Epithelial cell of proximal tubule (primary cell): ENCODE results near the gene TSPO2. TPM values are rescaled to one million over a fixed set of nuclear protein-coding genes. Genes with fewer than 3 reads are reported as not detected.

ENCODE experiments used
- DNase-seq: peaks from one replicate; pipeline ENCODE4 v3.0.0-alpha.2; 2011; ENCODE audit warnings: low read depth
- H3K4me3 ChIP-seq: 2 replicates; pipeline ENCODE4 v1.5.1; 2011; ENCODE audit warnings: low read depth, mild to moderate bottlenecking, low read length
- total RNA-seq: library from RNA; depleted of rRNA; stranded (reverse); fragments of >200 nt; gene quantifications from 2 replicates; pipeline ENCODE4 v1.2.3, GENCODE V29; 2015
- TF ChIP-seq, protein P1 (sequence below): conservative IDR thresholded peaks from 2 replicates; pipeline ENCODE4 v1.5.1; 2012; ENCODE audit warnings: low read depth, mild to moderate bottlenecking, low read length

The TSPO2 gene
- total RNA-seq, 1 donor from 2014 or later, result not detected

DNA sequence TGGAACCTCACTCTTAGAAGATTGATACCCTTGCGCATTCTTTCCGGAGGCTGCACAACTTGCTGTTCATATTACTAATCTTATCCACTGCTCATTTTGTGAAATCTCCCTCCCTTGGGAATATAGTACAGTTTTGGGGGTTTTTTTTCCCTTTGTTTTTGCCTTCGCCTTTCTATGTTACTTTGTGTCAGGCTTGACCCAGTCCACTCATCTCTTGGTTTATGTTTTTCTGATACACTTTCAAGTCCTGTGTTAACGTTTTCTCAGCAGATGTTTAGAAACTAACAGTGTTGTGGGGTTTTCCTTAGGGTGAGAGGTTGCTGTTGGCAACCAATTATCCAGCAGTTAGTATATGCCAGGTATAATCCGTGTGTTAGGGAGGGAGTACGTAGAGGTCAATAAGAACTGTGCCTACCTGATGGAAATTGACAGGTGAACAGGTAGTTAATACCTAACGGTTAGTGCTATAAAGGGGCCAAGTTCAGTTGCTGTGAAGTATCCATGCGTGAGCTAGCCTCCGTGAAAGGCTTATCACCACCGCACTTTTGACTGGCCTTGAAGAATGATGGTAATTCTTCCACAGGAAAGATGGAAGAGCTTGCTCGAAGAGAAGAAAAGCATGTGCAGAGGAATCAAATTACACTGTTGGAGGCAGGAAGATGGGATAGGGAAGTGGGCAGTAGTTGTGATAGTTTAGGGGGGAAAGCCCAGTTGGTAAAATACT lies 31.9 kb downstream of the TSPO2 start:
- DNase-seq, result no peak
- TF ChIP-seq, protein P1, sequence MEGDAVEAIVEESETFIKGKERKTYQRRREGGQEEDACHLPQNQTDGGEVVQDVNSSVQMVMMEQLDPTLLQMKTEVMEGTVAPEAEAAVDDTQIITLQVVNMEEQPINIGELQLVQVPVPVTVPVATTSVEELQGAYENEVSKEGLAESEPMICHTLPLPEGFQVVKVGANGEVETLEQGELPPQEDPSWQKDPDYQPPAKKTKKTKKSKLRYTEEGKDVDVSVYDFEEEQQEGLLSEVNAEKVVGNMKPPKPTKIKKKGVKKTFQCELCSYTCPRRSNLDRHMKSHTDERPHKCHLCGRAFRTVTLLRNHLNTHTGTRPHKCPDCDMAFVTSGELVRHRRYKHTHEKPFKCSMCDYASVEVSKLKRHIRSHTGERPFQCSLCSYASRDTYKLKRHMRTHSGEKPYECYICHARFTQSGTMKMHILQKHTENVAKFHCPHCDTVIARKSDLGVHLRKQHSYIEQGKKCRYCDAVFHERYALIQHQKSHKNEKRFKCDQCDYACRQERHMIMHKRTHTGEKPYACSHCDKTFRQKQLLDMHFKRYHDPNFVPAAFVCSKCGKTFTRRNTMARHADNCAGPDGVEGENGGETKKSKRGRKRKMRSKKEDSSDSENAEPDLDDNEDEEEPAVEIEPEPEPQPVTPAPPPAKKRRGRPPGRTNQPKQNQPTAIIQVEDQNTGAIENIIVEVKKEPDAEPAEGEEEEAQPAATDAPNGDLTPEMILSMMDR, result no peak
- H3K4me3 ChIP-seq, result peak overlapping the region; percentile 90

DNA sequence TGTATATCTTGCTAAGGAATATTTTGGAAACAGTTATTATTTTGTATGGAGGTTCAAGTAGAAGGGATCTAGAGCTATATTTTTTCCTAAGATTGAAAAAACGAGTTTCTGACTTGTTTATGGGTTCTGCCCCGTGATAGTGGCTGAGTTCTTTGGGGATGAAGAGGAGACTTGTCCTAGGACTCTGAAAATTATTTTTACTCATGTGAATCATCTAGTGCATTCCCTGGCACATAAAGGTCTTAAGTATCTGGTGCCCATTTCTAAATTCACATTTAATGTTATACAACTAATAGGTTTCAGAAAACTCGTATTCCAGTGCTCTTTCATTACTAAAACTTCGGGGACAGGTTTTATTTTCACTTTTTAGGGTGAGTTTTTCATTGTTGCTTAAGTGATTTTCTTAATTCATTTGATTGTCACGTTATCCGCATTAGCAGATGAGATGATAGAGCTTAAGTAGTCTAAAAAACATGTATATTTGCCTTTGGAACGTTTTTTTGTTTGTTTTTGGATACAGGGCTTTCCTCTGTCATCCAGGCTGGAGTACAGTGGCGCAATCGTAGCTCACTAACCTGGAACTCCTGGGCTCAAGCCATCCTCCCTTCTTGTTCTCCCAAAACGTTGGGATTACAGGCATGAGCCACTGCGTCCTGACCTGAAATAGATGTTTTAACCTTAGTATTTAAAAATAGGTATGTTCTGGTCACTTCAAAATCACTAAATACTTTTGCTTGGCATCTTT lies 32.6 kb downstream of the TSPO2 start:
- no peak for DNase-seq
- TF ChIP-seq, protein P1, result no peak
- peak overlapping the region; percentile 90 for H3K4me3 ChIP-seq

DNA sequence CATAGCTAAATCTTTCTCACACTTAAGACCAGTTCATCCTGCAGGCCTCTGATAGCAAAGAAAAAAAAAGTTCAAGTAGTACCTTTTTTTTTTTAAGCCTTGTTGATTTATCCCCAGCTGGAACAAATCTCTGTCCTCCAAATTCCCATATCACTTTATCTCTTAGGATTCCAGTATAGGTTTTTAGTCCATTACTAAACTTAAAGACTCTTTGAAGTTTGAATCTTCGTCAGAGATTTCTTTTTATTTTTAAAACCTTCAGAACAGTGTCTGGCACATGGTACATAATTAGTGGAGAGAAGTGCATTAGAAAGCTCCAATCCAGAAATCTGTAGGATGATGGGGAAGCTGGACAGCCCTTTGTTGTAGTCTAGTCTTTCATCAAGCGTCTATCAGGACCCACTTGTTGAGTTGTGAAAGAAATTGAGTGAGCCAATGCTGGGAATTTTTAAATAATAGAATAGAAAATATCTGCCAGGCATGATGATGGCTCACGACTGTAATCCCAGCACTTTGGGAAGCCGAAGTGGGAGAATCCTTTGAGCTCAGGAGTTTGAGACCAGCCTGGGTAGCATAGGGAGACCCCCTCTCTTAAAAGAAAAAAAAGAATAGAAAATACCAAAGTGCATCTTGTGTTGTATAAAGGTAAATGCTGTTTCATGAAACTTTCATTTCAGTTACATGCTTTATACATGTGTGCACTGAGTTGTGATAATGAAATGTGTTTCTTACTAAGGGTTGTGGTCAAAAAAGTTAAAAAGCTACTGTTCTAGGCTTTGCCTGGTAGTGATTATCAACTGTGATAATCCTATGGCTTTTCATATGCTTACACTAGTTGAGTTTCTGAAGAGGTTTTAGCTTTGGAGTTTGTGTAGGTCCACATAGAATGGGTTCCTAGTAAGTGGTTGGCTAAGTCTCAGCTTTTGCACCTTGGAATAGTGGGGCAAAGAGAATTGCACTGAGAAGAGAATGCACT lies 33.7 kb downstream of the TSPO2 start:
- no peak for DNase-seq
- H3K4me3 ChIP-seq, result no peak overlapping the region
- TF ChIP-seq, protein P1, result no peak

DNA sequence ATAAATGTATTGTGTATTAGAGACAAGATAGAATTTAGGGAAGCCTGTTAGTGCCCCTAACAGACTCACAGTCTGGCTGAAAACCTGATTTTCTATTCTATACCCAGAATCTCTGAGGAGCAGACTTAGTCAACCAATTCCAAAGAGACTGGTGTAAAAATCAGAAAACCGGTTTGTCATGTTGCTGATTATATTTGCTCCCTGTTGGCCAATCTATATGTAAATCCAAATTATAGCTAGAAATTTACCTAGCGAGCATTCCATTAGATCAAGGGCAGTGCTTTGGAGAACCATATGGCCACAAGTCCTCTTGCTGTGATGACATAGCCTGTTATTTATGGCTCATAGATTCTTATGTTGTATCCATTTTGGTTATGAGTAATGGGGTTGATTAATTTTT lies 35.3 kb downstream of the TSPO2 start:
- TF ChIP-seq, protein P1, result no peak
- no peak overlapping the region for H3K4me3 ChIP-seq

DNA sequence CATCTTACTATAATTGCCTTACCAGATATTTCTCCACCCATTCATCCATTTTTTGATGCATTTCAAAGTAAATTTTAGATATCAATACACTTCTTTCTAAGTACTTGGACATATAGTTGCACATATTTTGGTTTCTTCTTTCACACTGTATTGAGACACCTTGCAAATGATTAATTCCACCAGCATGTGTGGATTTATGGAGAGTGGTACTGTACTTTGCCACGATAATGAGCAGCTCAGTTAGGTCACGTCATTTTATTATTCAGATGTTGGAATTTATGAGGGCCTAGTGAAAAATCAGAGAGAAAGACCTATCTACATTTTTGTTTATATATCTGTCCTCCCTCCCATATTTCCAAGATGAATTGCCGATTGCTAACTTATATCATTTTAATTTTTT lies 35.8 kb downstream of the TSPO2 start:
- DNase-seq, result no peak
- no peak overlapping the region for H3K4me3 ChIP-seq
- TF ChIP-seq, protein P1, result no peak

More for the DNA sequence above, 35.3 kb downstream of the TSPO2 start:
- no peak for DNase-seq

DNA sequence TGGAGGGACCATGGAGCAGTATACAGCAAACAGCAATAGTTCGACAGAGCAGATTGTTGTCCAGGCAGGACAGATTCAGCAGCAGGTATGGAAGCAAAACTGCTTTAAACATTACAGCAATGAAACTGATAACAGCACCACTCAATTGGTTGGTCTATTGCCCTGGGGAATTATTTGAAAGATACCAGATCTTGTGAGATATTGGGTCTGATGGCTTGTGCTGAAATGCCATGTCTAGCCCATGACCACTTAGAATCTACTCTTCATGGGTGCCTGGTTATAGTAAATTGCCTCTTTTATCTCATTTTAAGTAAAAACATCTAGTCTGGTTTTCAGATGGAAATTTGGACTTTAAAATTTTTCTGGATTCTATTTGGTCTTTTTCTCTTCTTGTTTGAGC lies 36.8 kb downstream of the TSPO2 start:
- DNase-seq, result no peak
- TF ChIP-seq, protein P1, result no peak
- H3K4me3 ChIP-seq, result no peak overlapping the region
